Psoas muscle (tissue), 8 donors: Measurements from ENCODE around the gene EXOC3L4. TPM values are rescaled to one million over a fixed set of nuclear protein-coding genes. Genes with fewer than 3 reads are reported as not detected.
A peak's percentile ranks its signal among the peaks of the same experiment; 100 is the strongest.

Experiments used
- ATAC-seq, 4 donors: fragments of 200-7000 bp; cut with Tn5 transposase; one replicate each; pipeline ENCODE4 v1.9.1; 2020; ENCODE audit warnings: moderate library complexity in 3 of 4, mild to moderate bottlenecking in 2 of 4
- DNase-seq, 2 donors: peaks; one replicate each; pipeline ENCODE4 v3.0.0-alpha.2; 2020
- H3K27ac ChIP-seq: fragments of 200-600 bp; one replicate; pipeline ENCODE4 v1.8.0; 2022
- H3K27me3 ChIP-seq, 3 donors: fragments of 200-600 bp in 1 of 3; one replicate each; pipeline versions ENCODE4 v1.6.1 to v1.8.0; 2013 to 2022; ENCODE audit warnings: low read length in 2 of 3, mild to moderate bottlenecking in 2 of 3, moderate library complexity in 1 of 3; ENCODE audit not compliant: insufficient read depth in 3 of 3
- H3K36me3 ChIP-seq, 2 donors: fragments of 200-600 bp in 1 of 2; one replicate each; pipeline versions ENCODE4 v1.6.1 to v1.8.0; 2013 to 2022; ENCODE audit warnings: low read depth in 1 of 2, mild to moderate bottlenecking in 1 of 2, moderate library complexity in 1 of 2; ENCODE audit not compliant: insufficient read depth in 1 of 2
- H3K4me1 ChIP-seq: fragments of 200-600 bp; one replicate; pipeline ENCODE4 v1.8.0; 2022
- H3K4me3 ChIP-seq: fragments of 200-600 bp; one replicate; pipeline ENCODE4 v1.8.0; 2022; ENCODE audit warnings: mild to moderate bottlenecking
- H3K9me3 ChIP-seq: fragments of 200-600 bp; one replicate; pipeline ENCODE4 v1.8.0; 2022
- WGBS, 3 donors: extraction: QIAGEN DNeasy Blood & Tissue Kit; methylation state at CpG; one replicate each; pipeline versions ENCODE4 v1.1.6 to v1.1.7; 2013; 5-methylcytosine and 5-hydroxymethylcytosine counted together
- intact Hi-C, 2 donors: fragments of 100-400 bp; cut with DNase I; formaldehyde crosslinking; loops; one replicate each; pipeline versions ENCODE4 v1.11.0 to v1.14.2; 2022
- polyA plus RNA-seq, 3 donors: library from polyadenylated mRNA; stranded (reverse); fragments of 200-250 nt; gene quantifications; one replicate each; pipeline ENCODE4 v1.2.3, GENCODE V29; 2013
- total RNA-seq, 4 donors: library from RNA; stranded (reverse); fragmentation: NEBNext Ultra II Directional in 2 of 4; extraction: Animal tissue kit (Norgen Biotek cat#: 25700) in 2 of 4; gene quantifications; one replicate each; pipeline versions ENCODE4 v1.2.1 to v1.2.4, GENCODE V29; 2021 to 2023
- TF ChIP-seq, protein P1 (sequence below): fragments of 200-600 bp; IDR thresholded peaks from one replicate; pipeline ENCODE4 v1.8.0; 2022; ENCODE audit warnings: antibody characterized with exemption
- donor health status: healthy with polysubstance abuse.
- donor health status: DM: no; HTN: no; CAD: no; lungs with moderate emphysema.
- donor health status: Bipolar disorder and iron deficiency.
- donor health status: healthy.
- donor health status: DM: yes; HTN: yes; CAD: no.
- donor health status: DM: no; HTN: no; CAD: no.
- donor health status: DM: no; HTN: no; CAD: no.
- donor health status: DM: yes; HTN: yes; CAD: no.

Gene EXOC3L4
- total and polyA plus RNA-seq, 7 donors, result 0.12 to 0.33 (median 0.27) TPM; not detected in 3

DNA sequence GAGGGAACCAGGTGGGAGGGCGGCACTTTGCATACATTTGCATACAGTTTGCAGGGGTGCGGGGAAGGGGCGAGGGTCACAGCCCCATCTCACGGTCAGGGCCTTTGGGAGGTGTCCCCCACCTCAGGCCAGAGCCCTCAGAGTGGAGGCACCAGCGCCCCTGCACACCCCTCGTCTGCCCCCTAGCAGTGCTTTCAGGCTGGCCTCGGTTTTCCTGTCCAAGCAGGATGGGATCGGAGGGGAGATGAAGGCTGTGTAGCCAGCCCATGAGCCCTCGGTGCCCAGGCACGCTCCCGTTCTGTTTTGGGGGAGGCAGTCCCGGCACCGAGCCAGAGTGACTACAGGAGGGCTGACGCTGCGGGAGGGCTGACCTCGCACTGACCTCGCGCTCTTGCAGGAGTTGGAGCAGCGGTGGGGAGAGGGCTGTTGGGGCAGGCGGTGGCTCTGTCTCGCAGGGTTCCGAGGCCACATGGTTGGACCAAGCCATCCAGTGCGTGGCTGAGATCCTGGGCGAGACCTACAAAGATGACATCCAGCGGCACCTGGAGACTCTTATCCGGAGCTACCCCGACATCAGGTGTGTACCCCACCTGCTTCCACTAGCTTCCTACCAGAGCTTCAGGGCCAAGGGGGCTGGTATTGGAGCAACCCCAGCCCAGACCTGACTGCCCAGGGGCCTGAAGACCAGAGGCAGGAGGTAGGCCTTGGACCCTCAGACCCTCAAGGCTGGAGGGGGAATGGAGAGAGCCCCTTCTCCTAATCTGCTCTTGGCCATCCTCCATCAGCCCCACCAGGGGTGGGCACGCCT, 13.6 kb downstream of the EXOC3L4 start:
- intact Hi-C loops, result loop anchor here in 1 of 2 donors (2.0 to 5.0 kb wide), 2 partner anchors 79 to 185 kb away; no protein-coding TSS in a partner anchor
- DNase-seq (no peak), ATAC-seq (no peak)
- peaks cover 48% of the 10 kb centered on the region for H3K4me1 ChIP-seq
- TF ChIP-seq, protein P1, sequence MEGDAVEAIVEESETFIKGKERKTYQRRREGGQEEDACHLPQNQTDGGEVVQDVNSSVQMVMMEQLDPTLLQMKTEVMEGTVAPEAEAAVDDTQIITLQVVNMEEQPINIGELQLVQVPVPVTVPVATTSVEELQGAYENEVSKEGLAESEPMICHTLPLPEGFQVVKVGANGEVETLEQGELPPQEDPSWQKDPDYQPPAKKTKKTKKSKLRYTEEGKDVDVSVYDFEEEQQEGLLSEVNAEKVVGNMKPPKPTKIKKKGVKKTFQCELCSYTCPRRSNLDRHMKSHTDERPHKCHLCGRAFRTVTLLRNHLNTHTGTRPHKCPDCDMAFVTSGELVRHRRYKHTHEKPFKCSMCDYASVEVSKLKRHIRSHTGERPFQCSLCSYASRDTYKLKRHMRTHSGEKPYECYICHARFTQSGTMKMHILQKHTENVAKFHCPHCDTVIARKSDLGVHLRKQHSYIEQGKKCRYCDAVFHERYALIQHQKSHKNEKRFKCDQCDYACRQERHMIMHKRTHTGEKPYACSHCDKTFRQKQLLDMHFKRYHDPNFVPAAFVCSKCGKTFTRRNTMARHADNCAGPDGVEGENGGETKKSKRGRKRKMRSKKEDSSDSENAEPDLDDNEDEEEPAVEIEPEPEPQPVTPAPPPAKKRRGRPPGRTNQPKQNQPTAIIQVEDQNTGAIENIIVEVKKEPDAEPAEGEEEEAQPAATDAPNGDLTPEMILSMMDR, result no peak
- H3K4me3 ChIP-seq, result no peak overlapping the region
- 76 to 81% (median 77%) methylated on average over 26 to 28 of the region's 28 CpGs for WGBS, 3 donors
- H3K9me3 ChIP-seq, result no peaks in the 10 kb centered on the region
- peaks cover 0 to 17% (median 4%) of the 10 kb centered on the region in 3 donors for H3K27me3 ChIP-seq
- peak overlapping the region; percentile 53 for H3K27ac ChIP-seq
- H3K36me3 ChIP-seq, result no peaks in the 10 kb centered on the region

DNA sequence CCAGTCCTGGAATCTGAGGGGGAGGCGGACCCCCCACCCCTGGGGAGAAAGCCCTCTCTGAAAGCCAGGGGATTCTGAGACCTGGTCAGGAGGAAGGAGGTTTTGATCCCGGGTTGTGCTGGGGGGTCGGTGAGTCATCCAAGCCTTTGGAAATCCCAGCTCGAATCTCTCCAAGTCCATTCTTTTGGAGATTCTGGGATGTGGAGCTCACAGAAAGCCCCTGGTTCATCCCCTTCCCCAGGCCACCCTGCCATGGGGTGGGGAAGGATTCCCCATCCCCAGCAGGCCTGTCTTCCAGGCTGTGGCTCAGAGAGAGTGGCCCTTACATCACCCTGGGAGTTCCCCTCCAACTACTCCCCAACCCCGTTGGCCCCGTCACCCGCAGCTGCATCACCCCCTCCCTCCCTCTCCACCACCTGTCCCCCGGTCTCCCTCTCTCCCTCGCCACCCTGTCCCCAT, 14.3 kb downstream of the EXOC3L4 start:
- peak overlapping the region; percentile 53 for H3K27ac ChIP-seq
- WGBS, 3 donors, result 21 to 35% (median 31%) methylated on average over 7 to 9 of the region's 9 CpGs
- peaks cover 0 to 11% (median 4%) of the 10 kb centered on the region in 3 donors for H3K27me3 ChIP-seq
- intact Hi-C loops, result loop anchor here in 1 of 2 donors (5.0 kb wide), 1 partner anchor 79 kb away; no protein-coding TSS in a partner anchor
- peaks cover 45% of the 10 kb centered on the region for H3K4me1 ChIP-seq
- no peaks in the 10 kb centered on the region for H3K36me3 ChIP-seq
- TF ChIP-seq, protein P1, result no peak
- H3K9me3 ChIP-seq, result no peaks in the 10 kb centered on the region
- H3K4me3 ChIP-seq, result no peak overlapping the region
- ATAC-seq, result peak in 2 of 4 donors; percentile 33 to 52
- peak; percentile 59 to 76 for DNase-seq

DNA sequence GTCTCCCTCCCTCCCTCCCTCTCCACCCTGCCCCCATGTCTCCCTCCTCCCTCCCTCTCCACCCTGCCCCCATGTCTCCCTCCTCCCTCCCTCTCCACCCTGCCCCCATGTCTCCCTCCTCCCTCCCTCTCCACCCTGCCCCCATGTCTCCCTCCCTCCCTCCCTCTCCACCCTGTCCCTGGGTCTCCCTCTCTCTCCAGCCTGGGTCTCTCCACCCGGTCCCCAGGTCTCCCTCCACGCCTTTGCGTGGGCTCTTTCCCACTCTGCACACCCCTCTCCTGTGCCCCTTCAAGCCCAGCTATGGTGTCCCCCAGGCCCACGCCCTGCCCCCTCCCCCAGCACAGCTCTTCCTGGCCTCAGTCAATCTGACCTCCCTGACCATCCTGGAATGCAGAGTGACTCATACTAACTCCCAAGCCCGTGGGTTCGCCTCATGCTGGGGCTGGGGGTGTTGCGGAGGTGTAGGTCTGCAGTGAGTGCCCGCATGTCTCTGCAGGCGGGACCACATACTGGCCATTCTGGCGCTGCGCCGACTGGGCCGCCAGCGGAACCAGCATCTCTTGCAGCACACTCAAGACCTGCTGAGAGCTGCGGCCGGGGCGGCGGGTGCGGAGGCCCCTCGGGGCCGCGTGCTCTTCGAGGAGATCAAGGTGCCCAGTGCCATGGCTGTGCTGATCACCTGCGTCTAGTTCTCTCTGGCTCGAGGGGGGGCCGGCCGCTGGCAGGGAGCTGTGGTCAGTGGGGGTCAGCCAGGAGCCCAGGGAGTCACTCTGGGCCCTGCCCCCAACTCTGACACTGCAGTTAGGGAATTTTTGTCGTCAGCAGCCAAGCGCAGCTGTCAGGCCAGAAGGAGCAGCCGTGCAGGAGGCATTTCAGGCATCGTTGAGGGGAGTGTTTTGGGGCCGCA, 15.3 kb downstream of the EXOC3L4 start:
- peak; percentile 72 to 85 (median 80) for ATAC-seq
- H3K4me3 ChIP-seq, result peak overlapping the region; percentile 44
- peaks cover 0 to 1% (median 0%) of the 10 kb centered on the region in 3 donors for H3K27me3 ChIP-seq
- DNase-seq, result peak; percentile 78 to 82
- H3K9me3 ChIP-seq, result no peaks in the 10 kb centered on the region
- peak overlapping the region; percentile 89 for H3K27ac ChIP-seq
- intact Hi-C loops, result loop anchor here in 1 of 2 donors (5.0 kb wide), 1 partner anchor 78 kb away; no protein-coding TSS in a partner anchor
- TF ChIP-seq, protein P1, result no peak
- no peaks in the 10 kb centered on the region for H3K36me3 ChIP-seq
- H3K4me1 ChIP-seq, result peaks cover 39% of the 10 kb centered on the region
- whole genome bisulfite sequencing, 3 donors, result 14 to 26% (median 18%) methylated on average over 30 to 32 of the region's 32 CpGs

DNA sequence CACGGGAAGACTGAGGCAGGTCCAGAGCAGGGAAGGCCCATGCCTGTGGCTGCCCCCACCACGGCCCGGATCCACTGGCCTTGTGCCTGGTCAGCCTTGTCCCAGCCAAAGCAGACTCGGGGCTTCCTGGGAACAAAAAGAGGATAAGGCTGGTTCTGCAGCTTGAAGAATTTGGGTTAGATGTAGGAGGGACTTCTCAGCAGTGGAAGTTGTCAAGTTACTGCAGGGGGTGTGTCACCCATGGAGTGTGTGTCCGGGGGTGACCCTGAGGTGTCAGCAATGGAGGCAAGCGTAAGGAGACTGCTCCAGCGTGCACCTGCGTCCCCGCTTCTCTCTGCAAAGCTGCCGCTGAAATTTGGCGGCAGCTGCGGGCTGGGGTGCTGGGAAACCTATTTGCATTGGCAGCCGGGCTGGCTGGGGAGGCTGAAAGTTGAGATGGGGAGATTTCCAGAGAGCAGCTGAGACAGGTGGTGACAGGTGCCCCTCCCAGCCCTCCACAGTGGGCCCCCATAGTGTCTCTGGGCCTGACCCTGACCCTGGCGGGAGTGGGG, 16.2 kb downstream of the EXOC3L4 start:
- Histone ChIP-seq H3K27ac (peak overlapping the region; percentile 89), H3K9me3 (no peaks in the 10 kb centered on the region), H3K4me3 (peak overlapping the region; percentile 44), H3K36me3 (no peaks in the 10 kb centered on the region), H3K4me1 (peaks cover 36% of the 10 kb centered on the region), H3K27me3 (no peaks in the 10 kb centered on the region)
- TF ChIP-seq, protein P1, result no peak
- intact Hi-C loops, result no loop called here
- DNase-seq (peak in 1 of 2 donors; percentile 54), ATAC-seq (peak; percentile 62 to 80 (median 74))
- WGBS, 3 donors, result 17 to 28% (median 18%) methylated on average over 14 of the region's 14 CpGs
